ENCODE measurements around the gene DCP1B.

DNA sequence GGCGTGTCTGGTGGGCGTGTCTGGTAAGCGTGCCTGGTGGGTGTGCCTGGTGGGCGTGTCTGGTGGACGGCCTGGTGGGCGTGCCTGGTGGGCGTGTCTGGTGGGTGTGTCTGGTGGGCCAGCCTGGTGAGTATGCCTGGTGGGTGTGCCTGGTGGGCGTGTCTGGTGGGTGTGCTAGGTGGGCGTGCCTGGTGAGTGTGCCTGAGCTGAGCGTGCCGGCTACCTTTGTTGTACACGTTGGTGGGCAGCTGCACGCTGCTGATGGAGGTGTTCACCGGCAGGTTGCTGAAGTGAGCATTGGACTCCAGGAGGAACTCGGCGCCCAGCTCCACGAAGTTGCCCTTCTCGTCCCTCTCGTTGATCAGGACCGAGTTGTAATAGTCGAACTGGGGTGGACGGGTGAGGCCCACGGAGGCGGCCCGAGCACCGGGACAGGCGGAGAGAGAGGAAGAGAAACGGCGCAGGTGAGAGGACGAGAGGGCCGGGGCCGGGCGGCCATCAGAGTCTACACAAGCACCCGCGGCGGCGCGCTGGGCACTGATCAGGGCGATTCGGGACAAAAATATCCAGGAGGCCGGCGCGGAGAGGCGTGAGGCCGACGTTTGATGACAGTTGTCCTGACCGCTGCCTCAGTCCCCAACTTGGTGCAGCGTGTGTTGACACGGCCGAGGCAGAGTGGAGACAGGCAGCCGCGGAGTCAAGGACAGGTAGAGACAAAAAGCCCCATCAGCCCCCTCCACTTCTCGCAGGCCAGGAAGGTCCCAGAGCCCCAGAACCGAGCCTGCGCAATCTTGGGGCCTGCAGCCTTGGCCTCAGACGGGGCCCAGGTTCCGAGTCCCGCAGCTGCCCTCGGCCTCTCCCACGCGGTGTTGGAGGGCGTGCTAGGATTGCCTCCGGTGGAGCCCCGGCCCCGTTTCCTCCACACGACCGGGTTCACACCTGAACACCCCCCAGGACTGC is 96.3 kb downstream of the DCP1B start:
- TF ChIP-seq POLR2A (IDR thresholded peaks at IDR 0.05), result no peak
- TF ChIP-seq, protein P1, sequence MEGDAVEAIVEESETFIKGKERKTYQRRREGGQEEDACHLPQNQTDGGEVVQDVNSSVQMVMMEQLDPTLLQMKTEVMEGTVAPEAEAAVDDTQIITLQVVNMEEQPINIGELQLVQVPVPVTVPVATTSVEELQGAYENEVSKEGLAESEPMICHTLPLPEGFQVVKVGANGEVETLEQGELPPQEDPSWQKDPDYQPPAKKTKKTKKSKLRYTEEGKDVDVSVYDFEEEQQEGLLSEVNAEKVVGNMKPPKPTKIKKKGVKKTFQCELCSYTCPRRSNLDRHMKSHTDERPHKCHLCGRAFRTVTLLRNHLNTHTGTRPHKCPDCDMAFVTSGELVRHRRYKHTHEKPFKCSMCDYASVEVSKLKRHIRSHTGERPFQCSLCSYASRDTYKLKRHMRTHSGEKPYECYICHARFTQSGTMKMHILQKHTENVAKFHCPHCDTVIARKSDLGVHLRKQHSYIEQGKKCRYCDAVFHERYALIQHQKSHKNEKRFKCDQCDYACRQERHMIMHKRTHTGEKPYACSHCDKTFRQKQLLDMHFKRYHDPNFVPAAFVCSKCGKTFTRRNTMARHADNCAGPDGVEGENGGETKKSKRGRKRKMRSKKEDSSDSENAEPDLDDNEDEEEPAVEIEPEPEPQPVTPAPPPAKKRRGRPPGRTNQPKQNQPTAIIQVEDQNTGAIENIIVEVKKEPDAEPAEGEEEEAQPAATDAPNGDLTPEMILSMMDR (IDR thresholded peaks at IDR 0.05), result no peak
